Activated T-cell treated with anti-CD3 and anti-CD28 coated beads, Interleukin-2, amount 50 U/mL, for 72 hours (primary cell): ENCODE results near the gene PPP1R14B. TPM values are rescaled to one million over a fixed set of nuclear protein-coding genes. Genes with fewer than 3 reads are reported as not detected.
A peak's percentile ranks its signal among the peaks of the same experiment; 100 is the strongest.

Experiments used
- ATAC-seq, 2 donors: fragments of 150-1000 bp; cut with Tn5 transposase; replicated peaks in 1 of 2; 2 replicates each; pipeline ENCODE4 v1.10.0; 2021; ENCODE audit warnings: moderate library complexity in 2 of 2, mild to moderate bottlenecking in 1 of 2
- DNase-seq, 2 donors: peaks; one replicate each; pipeline ENCODE4 v3.0.0; 2021 to 2022; ENCODE audit warnings: mixed read lengths in 1 of 2
- H3K27ac Mint-ChIP-seq: one replicate; pipeline ENCODE4 v1.8.0; 2022; ENCODE audit warnings: mild to moderate bottlenecking, moderate library complexity, mixed read lengths
- H3K27me3 Mint-ChIP-seq: one replicate; pipeline ENCODE4 v1.8.0; 2022; ENCODE audit warnings: low read depth, mixed read lengths
- H3K36me3 Mint-ChIP-seq, 2 donors: one replicate each; pipeline ENCODE4 v1.8.0; 2022; ENCODE audit warnings: mixed read lengths in 2 of 2, mild to moderate bottlenecking in 1 of 2; ENCODE audit not compliant: insufficient read depth in 2 of 2
- H3K4me1 Mint-ChIP-seq: one replicate; pipeline ENCODE4 v1.8.0; 2022; ENCODE audit warnings: low read depth, mixed read lengths
- H3K4me3 Mint-ChIP-seq, 2 donors: one replicate each; pipeline ENCODE4 v1.8.0; 2022; ENCODE audit warnings: mild to moderate bottlenecking in 2 of 2, mixed read lengths in 2 of 2, moderate library complexity in 2 of 2
- H3K9me3 Mint-ChIP-seq, 2 donors: one replicate each; pipeline ENCODE4 v1.8.0; 2022; ENCODE audit warnings: mixed read lengths in 2 of 2
- total RNA-seq, 2 donors: library from RNA; stranded (reverse); gene quantifications; one replicate each; pipeline ENCODE4 v1.2.3, GENCODE V29; 2022

The PPP1R14B gene, protein sequence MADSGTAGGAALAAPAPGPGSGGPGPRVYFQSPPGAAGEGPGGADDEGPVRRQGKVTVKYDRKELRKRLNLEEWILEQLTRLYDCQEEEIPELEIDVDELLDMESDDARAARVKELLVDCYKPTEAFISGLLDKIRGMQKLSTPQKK
- total RNA-seq = 100 to 1,000 TPM; 121 to 149 TPM

DNA sequence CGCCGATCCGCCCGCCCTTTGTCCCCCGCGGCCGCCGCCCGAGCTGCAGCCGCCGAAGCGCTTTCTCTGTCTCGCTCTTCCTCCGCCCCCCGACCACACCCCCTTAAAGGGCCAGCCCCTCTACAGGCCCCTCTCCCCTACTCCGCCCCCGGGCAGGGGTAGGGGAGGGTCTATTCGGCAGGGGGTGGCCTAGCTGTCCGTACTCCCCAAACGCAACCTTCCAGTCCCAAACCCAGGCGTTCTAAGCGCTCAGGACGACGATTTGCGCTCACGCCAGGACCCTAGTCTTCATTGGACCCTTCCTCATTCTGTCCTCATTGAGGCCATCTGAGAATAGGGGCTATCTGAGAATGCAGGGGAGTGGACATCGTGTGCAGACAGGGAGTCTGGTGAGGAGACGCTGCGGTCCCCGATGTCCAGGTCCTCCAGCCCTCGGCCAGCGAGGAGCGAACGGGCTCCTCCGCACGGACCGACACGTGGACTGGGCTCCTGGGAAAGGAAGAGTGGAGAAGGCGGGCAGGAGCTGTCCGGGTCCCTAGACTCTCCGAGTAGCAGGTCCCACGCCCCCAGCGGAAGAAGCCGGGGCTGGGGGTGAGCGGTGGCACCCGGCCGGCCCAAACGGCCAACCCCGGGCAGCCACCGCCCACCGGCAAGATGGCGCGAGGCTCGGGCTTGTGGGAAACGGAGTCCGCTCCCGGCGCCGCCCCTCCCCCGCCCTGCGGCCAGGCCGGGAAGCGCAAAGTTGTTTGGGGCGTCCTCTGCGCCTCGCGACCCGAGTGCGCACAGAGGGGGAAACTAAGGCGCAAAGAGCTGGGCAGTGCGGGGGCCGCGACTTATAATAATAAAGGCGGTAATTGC is at the start of gene PPP1R14B:
Gene PPP1R14B (minus strand): TSS at position 73 of the 858 bp plus-strand sequence. CDS start 270 bp downstream, outside the sequence.
- ATAC-seq (peak; percentile 66 to 72), DNase-seq (peak; percentile 87 to 91)
- no peaks in the 10 kb centered on the region for H3K27me3 Mint-ChIP-seq
- H3K27ac Mint-ChIP-seq = peak within 1 kb of the TSS; percentile 65
- H3K36me3 Mint-ChIP-seq = no peaks in the 10 kb centered on the region
- no peaks in the 10 kb centered on the region for H3K9me3 Mint-ChIP-seq
- peaks cover 50% of the 10 kb centered on the region for H3K4me1 Mint-ChIP-seq
- H3K4me3 Mint-ChIP-seq = peak within 1 kb of the TSS; percentile 93

DNA sequence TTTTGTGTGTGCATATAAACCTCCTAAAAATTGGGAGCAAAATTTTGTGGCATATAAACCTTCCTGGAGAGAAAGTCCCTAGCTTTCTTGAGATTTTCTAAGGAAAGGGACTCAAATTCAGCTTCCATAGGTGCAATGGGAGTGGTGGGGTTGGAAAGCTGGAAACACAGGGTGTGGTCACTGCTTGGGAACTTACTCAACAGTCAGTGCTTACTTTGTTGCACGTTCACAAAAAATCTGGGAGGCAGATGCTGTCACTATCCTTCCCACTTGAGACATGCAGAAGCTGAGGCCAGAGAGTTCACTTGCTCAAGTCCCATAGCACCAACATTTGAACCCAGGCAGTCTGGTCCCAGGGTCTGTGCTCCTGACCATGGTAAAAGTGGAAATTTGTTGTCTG is 49.5 kb upstream of the PPP1R14B start:
- Mint-ChIP-seq H3K4me3 (no peak overlapping the region), H3K4me1 (peaks cover 14% of the 10 kb centered on the region), H3K9me3 (no peaks in the 10 kb centered on the region), H3K36me3 (no peaks in the 10 kb centered on the region), H3K27me3 (peaks cover 81% of the 10 kb centered on the region), H3K27ac (no peak overlapping the region)
- DNase-seq (no peak), ATAC-seq (no peak)

DNA sequence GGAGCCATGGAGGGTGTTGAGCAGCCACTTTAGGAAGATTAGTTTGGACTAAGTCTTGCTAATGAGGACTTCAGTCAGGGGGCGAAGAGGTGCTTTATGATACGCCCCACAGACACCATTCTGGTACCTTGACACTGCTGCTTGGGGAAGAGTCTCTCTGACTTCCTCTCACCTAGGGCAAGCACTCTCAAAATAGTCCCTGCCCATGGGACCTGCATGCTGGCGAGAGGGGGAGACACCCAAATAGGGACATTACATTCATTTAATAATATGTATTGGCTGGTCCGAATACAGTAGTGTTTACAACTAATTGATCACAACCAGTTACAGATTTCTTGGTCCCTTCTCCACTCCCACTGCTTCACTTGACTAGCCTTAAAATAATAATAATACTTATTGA is 49.0 kb upstream of the PPP1R14B start:
- Mint-ChIP-seq H3K4me1 (peaks cover 11% of the 10 kb centered on the region), H3K9me3 (no peaks in the 10 kb centered on the region), H3K4me3 (no peak overlapping the region), H3K27ac (no peak overlapping the region), H3K36me3 (peaks cover under 1 to 2% of the 10 kb centered on the region in 2 donors), H3K27me3 (peaks cover 79% of the 10 kb centered on the region)
- ATAC-seq (no peak), DNase-seq (no peak)

DNA sequence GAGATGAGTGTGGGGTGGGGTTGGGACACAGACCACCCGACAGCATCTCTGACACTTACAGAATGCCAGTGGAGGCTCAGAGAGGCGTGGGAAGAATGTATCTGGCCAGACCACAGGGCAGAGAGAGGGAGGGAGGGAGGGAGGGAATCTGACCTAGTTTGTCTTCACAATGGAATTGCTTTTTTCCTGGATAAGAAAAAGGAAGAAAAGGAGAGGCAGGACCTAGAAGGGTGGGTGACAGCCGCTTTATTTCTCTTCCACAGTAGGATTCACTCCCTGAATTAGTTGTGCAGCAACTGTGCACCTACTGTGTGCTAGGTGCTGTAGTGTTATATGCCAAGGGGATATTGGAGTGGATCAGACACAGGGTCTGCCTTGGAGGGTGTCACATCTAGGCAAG is 48.0 kb upstream of the PPP1R14B start:
- peaks cover 3% of the 10 kb centered on the region for H3K4me1 Mint-ChIP-seq

DNA sequence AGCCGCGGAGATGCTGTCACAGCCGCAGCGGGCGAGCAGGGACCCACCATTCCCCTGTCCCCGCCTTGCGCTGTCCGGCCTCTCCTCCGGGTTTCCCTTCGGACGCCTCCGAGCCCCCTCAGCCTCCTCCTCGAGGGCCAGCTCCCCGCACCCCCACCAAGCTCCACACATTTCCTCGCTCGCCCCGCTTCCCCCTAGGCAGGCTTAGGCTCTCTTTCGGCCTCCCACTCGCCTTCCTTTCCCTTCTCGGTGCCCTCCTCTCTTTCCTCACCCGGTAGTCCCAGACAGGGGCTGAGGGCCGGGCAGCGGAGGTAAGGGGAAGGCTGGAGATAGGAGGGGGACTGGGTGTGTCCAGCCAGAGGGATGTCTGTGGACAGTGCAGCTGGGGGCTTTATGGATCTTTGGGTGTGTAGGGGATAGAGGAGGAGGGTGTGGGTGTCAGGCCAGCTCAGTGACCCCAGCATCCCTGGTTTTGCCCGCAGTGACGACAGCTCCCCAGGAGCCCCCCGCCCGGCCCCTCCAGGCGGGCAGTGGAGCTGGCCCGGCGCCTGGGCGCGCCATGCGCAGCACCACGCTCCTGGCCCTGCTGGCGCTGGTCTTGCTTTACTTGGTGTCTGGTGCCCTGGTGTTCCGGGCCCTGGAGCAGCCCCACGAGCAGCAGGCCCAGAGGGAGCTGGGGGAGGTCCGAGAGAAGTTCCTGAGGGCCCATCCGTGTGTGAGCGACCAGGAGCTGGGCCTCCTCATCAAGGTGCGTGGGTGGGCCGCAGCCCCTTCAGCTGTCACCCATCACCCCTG is 45.9 kb upstream of the PPP1R14B start:
- ATAC-seq = peak in 1 of 2 donors; percentile 8
- Mint-ChIP-seq H3K9me3 (no peaks in the 10 kb centered on the region), H3K4me1 (no peaks in the 10 kb centered on the region), H3K4me3 (peak overlapping the region; percentile 75 to 76), H3K27ac (peak overlapping the region; percentile 50), H3K36me3 (peaks cover 4 to 5% of the 10 kb centered on the region in 2 donors), H3K27me3 (peaks cover 59% of the 10 kb centered on the region)
- DNase-seq = no peak

More for the DNA sequence above, 48.0 kb upstream of the PPP1R14B start:
- Mint-ChIP-seq H3K36me3 (peaks cover 2 to 5% of the 10 kb centered on the region in 2 donors), H3K27me3 (peaks cover 77% of the 10 kb centered on the region), H3K27ac (no peak overlapping the region), H3K9me3 (no peaks in the 10 kb centered on the region), H3K4me3 (no peak overlapping the region)
- no peak for DNase-seq
- no peak for ATAC-seq

DNA sequence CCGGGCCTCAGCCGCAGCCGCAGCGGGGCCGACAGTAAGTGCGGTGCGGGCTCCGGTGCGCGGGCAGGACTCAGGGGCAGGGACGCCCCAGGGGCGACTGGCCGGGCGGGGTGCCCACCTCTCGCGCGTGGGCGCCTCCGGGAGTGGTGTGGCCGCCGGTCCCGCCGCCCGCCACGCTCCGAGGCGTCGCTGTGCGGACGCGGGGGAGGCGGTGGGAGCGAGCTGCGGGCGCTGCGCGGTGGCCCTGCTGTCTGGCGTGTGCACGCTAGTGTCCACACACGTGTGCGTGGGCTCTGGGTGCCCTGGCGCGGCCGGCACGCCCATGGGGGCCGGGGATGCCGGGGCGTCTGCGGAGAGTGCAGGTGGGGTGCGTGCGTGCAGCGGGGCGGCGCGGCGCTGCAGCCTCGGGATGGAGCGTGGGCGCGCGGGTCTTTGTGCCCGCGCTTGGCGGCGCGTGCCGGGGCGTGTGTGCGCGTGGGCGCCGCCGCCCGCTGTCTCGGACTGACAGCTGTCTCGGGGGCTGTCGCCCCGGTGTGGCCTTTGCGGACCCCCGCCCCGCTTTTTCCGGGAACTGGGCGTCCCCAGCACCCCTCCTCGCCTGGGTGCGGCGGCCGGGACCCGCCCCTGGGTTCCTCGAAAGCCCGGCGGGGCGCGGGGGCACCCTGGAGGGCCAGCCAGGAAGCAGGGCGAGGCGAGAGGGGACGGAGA is 45.2 kb upstream of the PPP1R14B start:
- DNase-seq = no peak
- H3K4me3 Mint-ChIP-seq = peak overlapping the region; percentile 75 to 76
- ATAC-seq = peak; percentile 51 to 56

DNA sequence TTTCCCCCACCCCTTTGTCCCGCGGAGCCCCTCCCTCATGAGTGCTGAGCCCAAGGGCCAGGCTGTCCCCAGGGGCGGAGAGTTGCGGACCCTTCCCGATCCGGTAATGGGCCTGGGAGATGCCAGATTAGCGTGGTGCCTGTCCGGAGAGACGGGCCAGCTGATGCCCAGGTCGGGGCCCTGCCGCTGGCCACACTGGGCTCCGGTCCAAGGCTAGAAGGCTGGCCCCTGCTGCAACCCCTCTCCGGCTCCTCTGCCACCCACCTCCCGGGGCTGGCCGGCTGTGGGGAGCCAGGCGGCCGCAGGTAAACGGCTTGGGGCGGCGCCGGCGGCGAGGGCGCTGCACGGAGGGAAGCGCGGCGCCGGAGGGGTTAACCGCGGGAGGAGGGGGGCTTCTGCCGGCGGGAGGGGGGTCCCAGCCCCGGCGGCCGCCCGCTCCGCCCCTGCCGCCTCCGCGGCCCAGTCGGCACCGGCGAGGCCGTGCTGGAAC is 44.6 kb upstream of the PPP1R14B start, which contains the start of gene KCNK4:
Gene KCNK4 (plus strand): TSS at position 41 of the 490 bp plus-strand sequence. CDS start 1,717 bp downstream, outside the sequence.
- H3K27ac Mint-ChIP-seq = peak within 1 kb of the TSS; percentile 43

More for the DNA sequence above, 45.2 kb upstream of the PPP1R14B start:
- Mint-ChIP-seq H3K27me3 (peaks cover 51% of the 10 kb centered on the region), H3K9me3 (no peaks in the 10 kb centered on the region), H3K4me1 (peaks cover 2% of the 10 kb centered on the region), H3K36me3 (peaks cover 4 to 5% of the 10 kb centered on the region in 2 donors), H3K27ac (no peak overlapping the region)

DNA sequence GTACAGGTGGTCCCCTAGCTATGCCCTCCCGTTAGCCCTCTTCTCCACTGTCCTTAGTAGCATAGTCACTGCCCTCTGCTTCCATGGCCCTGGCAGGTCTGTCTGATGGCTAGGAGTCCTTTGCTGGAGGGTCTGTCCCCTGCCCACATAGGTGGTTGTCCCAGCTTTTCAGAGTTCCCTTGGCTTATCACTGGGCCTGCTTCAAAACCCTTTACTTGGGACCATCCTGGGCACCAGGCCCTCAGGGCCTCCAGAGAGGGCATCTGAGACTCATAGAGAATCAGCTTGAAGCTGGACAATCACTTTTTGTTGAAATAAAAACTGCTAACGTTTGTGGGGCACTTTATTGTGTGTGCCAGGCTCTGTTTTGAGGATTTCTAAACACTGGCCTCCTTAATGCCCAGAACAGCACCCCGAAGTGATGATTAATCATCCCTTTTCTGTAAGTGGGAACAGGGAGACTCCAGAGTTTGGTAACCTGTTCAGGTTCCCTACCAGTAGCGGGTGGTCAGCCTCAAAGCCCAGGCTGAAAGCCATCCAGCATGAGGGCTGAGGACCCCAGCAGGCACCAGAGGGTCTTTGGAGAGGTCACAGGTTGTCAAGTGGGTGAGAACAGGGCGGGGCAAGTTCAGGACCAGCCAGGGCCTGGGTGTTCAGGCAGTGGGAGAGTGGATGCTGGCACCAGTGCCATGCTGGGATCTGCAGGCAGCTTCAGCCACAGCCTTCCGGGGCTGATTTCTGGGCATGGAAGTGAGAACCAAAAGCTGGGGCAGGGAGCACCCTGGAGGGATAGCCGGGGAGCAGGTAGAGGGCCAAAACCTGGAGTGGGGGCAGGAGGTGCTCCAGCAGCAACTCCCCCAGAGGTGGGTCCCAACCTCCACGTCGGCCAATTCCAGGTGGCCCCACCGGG is 43.9 kb upstream of the PPP1R14B start:
- DNase-seq = no peak
- Mint-ChIP-seq H3K4me1 (peaks cover 10% of the 10 kb centered on the region), H3K4me3 (peak overlapping the region; percentile 73 to 79), H3K36me3 (peaks cover 4 to 5% of the 10 kb centered on the region in 2 donors), H3K27ac (peak overlapping the region; percentile 43), H3K9me3 (no peaks in the 10 kb centered on the region), H3K27me3 (peaks cover 38% of the 10 kb centered on the region)
- no peak for ATAC-seq

More for the DNA sequence above, 44.6 kb upstream of the PPP1R14B start, which contains the start of gene KCNK4:
- H3K36me3 Mint-ChIP-seq = peaks cover 4 to 5% of the 10 kb centered on the region in 2 donors
- H3K9me3 Mint-ChIP-seq = no peaks in the 10 kb centered on the region
- H3K4me1 Mint-ChIP-seq = peaks cover 8% of the 10 kb centered on the region
- H3K27me3 Mint-ChIP-seq = peaks cover 45% of the 10 kb centered on the region
- DNase-seq = no peak
- peak in 1 of 2 donors; percentile 5 for ATAC-seq
- H3K4me3 Mint-ChIP-seq = peak within 1 kb of the TSS; percentile 73 to 79

DNA sequence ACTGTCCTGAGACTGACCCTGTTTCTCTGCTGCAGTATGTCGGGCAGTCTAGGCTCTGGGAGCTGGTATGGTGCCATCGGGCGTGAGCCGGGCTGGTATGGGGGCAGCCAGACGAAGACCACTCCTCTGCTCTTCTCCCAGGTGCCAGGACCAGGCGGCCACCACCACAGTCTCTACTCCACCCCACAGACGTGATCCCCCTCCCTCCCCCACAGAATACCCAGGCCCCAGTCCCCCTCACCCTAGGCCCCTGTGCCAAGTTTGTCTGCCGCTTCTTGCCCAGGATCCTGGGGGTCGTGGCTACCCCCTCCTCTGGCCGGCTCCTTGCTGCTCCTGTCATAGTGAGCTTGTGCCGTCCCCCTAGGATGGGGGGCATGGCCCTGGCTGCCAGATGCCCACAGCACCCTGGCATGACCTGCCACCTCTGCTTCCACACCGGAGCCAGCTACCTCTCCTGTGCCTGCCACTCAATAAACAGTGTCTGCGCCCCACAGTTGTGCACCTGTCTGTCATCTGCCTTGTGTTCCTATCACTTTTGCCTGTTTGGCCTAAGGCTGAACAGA is 42.3 kb upstream of the PPP1R14B start:
- peaks cover 10% of the 10 kb centered on the region for H3K4me1 Mint-ChIP-seq
- DNase-seq = no peak
- H3K9me3 Mint-ChIP-seq = no peaks in the 10 kb centered on the region
- H3K27me3 Mint-ChIP-seq = peaks cover 23% of the 10 kb centered on the region
- H3K27ac Mint-ChIP-seq = no peak overlapping the region
- H3K4me3 Mint-ChIP-seq = no peak overlapping the region
- H3K36me3 Mint-ChIP-seq = peaks cover 4 to 5% of the 10 kb centered on the region in 2 donors
- ATAC-seq = no peak

DNA sequence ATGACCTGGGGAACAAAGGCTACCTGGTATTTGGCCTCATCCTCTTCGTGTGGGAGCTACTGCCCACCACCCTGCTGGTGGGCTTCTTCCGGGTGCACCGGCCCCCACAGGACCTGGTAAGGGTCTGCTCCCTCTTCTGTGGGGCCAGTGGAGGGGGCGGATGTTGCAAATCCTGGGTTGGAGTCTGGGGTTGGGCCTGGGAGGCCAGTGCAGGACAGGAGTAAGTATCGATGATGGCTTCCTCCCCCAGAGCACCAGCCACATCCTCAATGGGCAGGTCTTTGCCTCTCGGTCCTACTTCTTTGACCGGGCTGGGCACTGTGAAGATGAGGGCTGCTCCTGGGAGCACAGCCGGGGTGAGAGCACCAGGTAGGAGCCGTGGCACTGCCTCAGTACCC is 41.6 kb upstream of the PPP1R14B start:
- no peaks in the 10 kb centered on the region for H3K9me3 Mint-ChIP-seq
- H3K36me3 Mint-ChIP-seq = peaks cover 4 to 5% of the 10 kb centered on the region in 2 donors
- ATAC-seq = no peak
- DNase-seq = no peak
- H3K4me1 Mint-ChIP-seq = peaks cover 12% of the 10 kb centered on the region
- peaks cover 16% of the 10 kb centered on the region for H3K27me3 Mint-ChIP-seq
- H3K4me3 Mint-ChIP-seq = no peak overlapping the region
- H3K27ac Mint-ChIP-seq = no peak overlapping the region

DNA sequence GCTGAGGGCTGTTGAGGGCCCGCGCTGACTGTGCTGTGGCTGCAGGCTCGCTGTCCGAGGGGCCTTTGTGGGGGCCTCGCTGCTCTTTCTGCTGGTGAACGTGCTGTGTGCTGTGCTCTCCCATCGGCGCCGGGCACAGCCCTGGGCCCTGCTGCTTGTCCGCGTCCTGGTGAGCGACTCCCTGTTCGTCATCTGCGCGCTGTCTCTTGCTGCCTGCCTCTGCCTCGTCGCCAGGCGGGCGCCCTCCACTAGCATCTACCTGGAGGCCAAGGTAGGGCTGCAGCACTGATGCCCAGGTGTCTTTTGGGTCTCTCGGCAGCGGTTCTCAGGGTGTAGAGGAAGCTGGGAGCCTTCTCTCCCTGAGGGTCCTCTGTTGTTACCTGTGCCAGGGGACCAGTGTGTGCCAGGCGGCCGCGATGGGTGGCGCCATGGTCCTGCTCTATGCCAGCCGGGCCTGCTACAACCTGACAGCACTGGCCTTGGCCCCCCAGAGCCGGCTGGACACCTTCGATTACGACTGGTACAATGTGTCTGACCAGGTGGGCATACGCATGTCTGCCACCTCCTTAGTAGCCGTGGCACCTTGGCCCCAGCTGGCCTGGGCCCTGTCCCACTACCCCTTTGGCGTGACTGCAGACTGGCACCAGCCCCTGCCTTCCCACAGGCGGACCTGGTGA is 41.1 kb upstream of the PPP1R14B start:
- H3K4me1 Mint-ChIP-seq = peaks cover 18% of the 10 kb centered on the region
- H3K27ac Mint-ChIP-seq = no peak overlapping the region
- H3K9me3 Mint-ChIP-seq = no peaks in the 10 kb centered on the region
- H3K27me3 Mint-ChIP-seq = peaks cover 10% of the 10 kb centered on the region
- no peak overlapping the region for H3K4me3 Mint-ChIP-seq
- peaks cover 4 to 5% of the 10 kb centered on the region in 2 donors for H3K36me3 Mint-ChIP-seq
- DNase-seq = no peak
- ATAC-seq = no peak
